Measurements from ENCODE around the gene ST7.

DNA sequence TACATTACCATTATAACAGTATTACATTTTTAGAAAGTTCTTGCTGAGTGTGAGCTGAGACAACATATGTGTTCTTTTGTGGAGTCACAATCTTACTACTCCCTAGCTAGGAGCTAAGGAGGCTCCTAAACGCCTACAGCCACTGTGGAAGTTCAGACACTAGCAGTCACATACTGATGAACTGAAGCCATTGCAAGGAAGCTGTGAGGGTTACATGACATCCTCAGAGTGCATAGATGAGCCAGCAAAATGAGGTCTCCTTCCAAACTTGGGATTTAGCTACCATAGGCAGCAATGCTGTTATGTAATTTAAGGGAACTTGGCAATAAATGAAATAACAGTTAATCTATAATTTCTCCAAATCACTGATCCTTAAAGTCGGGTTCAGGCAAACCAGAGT, 10.8 kb upstream of the ST7 start:
- TF ChIP-seq, protein P1, sequence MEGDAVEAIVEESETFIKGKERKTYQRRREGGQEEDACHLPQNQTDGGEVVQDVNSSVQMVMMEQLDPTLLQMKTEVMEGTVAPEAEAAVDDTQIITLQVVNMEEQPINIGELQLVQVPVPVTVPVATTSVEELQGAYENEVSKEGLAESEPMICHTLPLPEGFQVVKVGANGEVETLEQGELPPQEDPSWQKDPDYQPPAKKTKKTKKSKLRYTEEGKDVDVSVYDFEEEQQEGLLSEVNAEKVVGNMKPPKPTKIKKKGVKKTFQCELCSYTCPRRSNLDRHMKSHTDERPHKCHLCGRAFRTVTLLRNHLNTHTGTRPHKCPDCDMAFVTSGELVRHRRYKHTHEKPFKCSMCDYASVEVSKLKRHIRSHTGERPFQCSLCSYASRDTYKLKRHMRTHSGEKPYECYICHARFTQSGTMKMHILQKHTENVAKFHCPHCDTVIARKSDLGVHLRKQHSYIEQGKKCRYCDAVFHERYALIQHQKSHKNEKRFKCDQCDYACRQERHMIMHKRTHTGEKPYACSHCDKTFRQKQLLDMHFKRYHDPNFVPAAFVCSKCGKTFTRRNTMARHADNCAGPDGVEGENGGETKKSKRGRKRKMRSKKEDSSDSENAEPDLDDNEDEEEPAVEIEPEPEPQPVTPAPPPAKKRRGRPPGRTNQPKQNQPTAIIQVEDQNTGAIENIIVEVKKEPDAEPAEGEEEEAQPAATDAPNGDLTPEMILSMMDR (conservative IDR thresholded peaks at IDR 0.05; ENCODE audit: low read length) = no peak
- no peak for TF ChIP-seq EZH2phosphoT487 (IDR thresholded peaks at IDR 0.05; ENCODE audit: borderline replicate concordance, low read depth, low read length)

Measured in OCI-LY7 (cell line).